Esophagus squamous epithelium (tissue), 5 donors: ENCODE data around the gene GPR35. TPM values are rescaled to one million over a fixed set of nuclear protein-coding genes. Genes with fewer than 3 reads are reported as not detected.

Experiments used
- DNase-seq: peaks from one replicate; lab custom pipeline; 2025; lab: John Stamatoyannopoulos, UW
- H3K27ac ChIP-seq, 4 donors: fragments of 200-600 bp; sonication (generic); one replicate each; pipeline ENCODE4 v1.5.1; 2016 to 2019; ENCODE audit warnings: mild to moderate bottlenecking in 1 of 4
- H3K27me3 ChIP-seq, 4 donors: fragments of 200-600 bp; sonication (generic); 1 replicate in 3 of 4; 2 replicates in 1 of 4; pipeline versions ENCODE4 v1.5.1 to v1.6.0; 2017 to 2021; ENCODE audit warnings: antibody characterized with exemption in 1 of 4
- H3K36me3 ChIP-seq, 3 donors: fragments of 200-600 bp; sonication (generic); one replicate each; pipeline ENCODE4 v1.5.1; 2016 to 2019
- H3K4me1 ChIP-seq, 3 donors: fragments of 200-600 bp; sonication (generic); one replicate each; pipeline ENCODE4 v1.5.1; 2017 to 2019
- H3K4me3 ChIP-seq, 4 donors: fragments of 200-600 bp; sonication (generic); 1 replicate in 3 of 4; 2 replicates in 1 of 4; pipeline ENCODE4 v1.5.1; 2016 to 2019; ENCODE audit warnings: mild to moderate bottlenecking in 2 of 4, moderate library complexity in 1 of 4
- H3K9me3 ChIP-seq, 3 donors: fragments of 200-600 bp; sonication (generic); one replicate each; pipeline ENCODE4 v1.5.1; 2016 to 2019
- POLR2A ChIP-seq, 4 donors: fragments of 450-650 bp; IDR thresholded peaks; one replicate each; pipeline ENCODE4 v1.6.1; 2017; ENCODE audit warnings: antibody characterized with exemption in 4 of 4, mild to moderate bottlenecking in 4 of 4, moderate library complexity in 3 of 4
- WGBS, 2 donors: methylation state at CpG; one replicate each; pipeline ENCODE4 v1.1.5; 2018; 5-methylcytosine and 5-hydroxymethylcytosine counted together
- intact Hi-C: fragments of 100-400 bp; cut with DNase I; formaldehyde crosslinking; loops from one replicate; pipeline ENCODE4 v1.15.0; 2022
- total RNA-seq, 4 donors: library from RNA; depleted of rRNA; stranded (reverse); fragments of >200 nt; gene quantifications; one replicate each; pipeline ENCODE4 v1.1.0, GENCODE V29; 2016
- TF ChIP-seq, protein P1 (sequence below), 6 experiments: fragments of 450-650 bp in 4 of 6; fragments of 200-600 bp in 2 of 6; sonication (generic) in 2 of 6; IDR thresholded peaks; one replicate each; pipeline ENCODE4 v1.5.1; 2016 to 2019; ENCODE audit warnings: antibody characterized with exemption in 6 of 6, mild to moderate bottlenecking in 4 of 6, moderate library complexity in 4 of 6
- donor health status: DM: yes; HTN: yes; CAD: no.

Gene GPR35
- total RNA-seq, 4 donors from 2014 or later, result 0.31 to 3.2 (median 1.3) TPM

DNA sequence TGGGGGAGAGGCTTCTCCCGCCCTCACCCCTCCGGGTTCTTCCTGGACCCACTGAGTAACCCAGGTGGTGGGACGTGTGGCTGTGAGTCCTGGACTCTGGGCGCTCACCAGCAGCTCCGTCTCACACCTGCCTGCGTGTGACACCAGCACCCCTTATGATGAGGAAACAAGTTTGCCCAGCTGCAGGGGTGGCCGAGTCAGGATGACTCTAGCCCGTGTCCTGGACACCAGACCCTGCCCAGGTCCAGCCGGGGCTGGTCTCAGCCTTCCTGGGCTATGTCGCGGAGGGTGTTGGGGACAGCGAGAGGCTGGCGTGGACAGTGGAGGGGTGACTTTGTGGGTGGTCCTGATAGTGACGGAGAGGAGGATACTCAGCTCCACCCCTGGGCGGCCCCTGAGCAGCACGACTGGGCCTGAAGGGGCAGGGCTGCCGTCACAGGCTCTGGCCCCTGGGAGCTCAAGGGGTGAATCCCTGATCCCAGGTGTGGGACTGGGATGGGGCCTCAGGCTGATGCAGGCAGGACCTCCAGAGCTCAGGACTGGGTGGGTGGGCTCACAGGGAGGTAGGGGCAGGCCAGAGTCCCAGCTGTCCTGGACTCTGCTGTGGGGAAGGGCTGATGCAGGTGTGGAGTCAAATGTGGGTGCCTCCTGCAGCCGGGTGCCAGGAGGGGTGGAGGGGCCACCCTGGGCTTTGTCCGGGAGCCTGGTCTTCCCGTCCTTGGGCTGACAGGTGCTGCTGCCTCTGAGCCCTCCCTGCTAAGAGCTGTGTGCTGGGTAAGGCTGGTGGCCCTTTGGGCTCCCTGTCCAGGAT lies 3.7 kb downstream of the GPR35 start:
- Histone ChIP-seq H3K36me3 (no peaks in the 10 kb centered on the region), H3K27ac (no peak overlapping the region), H3K9me3 (peaks cover 0 to 10% (median 6%) of the 10 kb centered on the region in 3 donors), H3K27me3 (peaks cover 0 to 5% (median 0%) of the 10 kb centered on the region in 4 donors), H3K4me1 (peaks cover 0 to 23% (median 11%) of the 10 kb centered on the region in 3 donors), H3K4me3 (no peak overlapping the region)
- intact Hi-C loops, result no loop called here
- 37 to 57% methylated on average over 2 of the region's 20 CpGs for WGBS, 2 donors
- DNase-seq, result no peak
- no peak for TF ChIP-seq POLR2A (IDR thresholded peaks at IDR 0.05)
- TF ChIP-seq, protein P1, sequence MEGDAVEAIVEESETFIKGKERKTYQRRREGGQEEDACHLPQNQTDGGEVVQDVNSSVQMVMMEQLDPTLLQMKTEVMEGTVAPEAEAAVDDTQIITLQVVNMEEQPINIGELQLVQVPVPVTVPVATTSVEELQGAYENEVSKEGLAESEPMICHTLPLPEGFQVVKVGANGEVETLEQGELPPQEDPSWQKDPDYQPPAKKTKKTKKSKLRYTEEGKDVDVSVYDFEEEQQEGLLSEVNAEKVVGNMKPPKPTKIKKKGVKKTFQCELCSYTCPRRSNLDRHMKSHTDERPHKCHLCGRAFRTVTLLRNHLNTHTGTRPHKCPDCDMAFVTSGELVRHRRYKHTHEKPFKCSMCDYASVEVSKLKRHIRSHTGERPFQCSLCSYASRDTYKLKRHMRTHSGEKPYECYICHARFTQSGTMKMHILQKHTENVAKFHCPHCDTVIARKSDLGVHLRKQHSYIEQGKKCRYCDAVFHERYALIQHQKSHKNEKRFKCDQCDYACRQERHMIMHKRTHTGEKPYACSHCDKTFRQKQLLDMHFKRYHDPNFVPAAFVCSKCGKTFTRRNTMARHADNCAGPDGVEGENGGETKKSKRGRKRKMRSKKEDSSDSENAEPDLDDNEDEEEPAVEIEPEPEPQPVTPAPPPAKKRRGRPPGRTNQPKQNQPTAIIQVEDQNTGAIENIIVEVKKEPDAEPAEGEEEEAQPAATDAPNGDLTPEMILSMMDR (IDR thresholded peaks at IDR 0.05), result no peak

- no peaks in the 10 kb centered on the region for H3K36me3 ChIP-seq
- H3K27me3 ChIP-seq, result peaks cover 0 to 5% (median 0%) of the 10 kb centered on the region in 4 donors
- no peak overlapping the region for H3K4me3 ChIP-seq
- intact Hi-C loops, result no loop called here
- no peak overlapping the region for H3K27ac ChIP-seq
- peaks cover 0 to 18% (median 9%) of the 10 kb centered on the region in 3 donors for H3K4me1 ChIP-seq
- WGBS, 2 donors, result 80% methylated on average over 2 of the region's 5 CpGs; no CpG with 5 or more reads in 1 of the 2 donors
- peaks cover 0 to 16% (median 7%) of the 10 kb centered on the region in 3 donors for H3K9me3 ChIP-seq
- TF ChIP-seq, protein P1 (IDR thresholded peaks at IDR 0.05), result no peak
- TF ChIP-seq POLR2A (IDR thresholded peaks at IDR 0.05), result no peak
- DNase-seq, result no peak
Measured at GRCh38 chr2:240629619-240629967, 4.3 kb downstream of the GPR35 start.

DNA sequence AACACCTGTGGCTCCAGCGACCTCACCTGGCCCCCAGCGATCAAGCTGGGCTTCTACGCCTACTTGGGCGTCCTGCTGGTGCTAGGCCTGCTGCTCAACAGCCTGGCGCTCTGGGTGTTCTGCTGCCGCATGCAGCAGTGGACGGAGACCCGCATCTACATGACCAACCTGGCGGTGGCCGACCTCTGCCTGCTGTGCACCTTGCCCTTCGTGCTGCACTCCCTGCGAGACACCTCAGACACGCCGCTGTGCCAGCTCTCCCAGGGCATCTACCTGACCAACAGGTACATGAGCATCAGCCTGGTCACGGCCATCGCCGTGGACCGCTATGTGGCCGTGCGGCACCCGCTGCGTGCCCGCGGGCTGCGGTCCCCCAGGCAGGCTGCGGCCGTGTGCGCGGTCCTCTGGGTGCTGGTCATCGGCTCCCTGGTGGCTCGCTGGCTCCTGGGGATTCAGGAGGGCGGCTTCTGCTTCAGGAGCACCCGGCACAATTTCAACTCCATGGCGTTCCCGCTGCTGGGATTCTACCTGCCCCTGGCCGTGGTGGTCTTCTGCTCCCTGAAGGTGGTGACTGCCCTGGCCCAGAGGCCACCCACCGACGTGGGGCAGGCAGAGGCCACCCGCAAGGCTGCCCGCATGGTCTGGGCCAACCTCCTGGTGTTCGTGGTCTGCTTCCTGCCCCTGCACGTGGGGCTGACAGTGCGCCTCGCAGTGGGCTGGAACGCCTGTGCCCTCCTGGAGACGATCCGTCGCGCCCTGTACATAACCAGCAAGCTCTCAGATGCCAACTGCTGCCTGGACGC lies 4.9 kb downstream of the GPR35 start:
- H3K27me3 ChIP-seq, result peaks cover 0 to 6% (median 0%) of the 10 kb centered on the region in 4 donors
- no peaks in the 10 kb centered on the region for H3K36me3 ChIP-seq
- intact Hi-C loops, result no loop called here
- WGBS, 2 donors, result 85 to 95% methylated on average over 9 to 16 of the region's 50 CpGs
- H3K27ac ChIP-seq, result no peak overlapping the region
- H3K4me1 ChIP-seq, result peaks cover 0 to 12% (median 4%) of the 10 kb centered on the region in 3 donors
- no peak for DNase-seq
- peaks cover 0 to 22% (median 7%) of the 10 kb centered on the region in 3 donors for H3K9me3 ChIP-seq
- TF ChIP-seq, protein P1 (IDR thresholded peaks at IDR 0.05), result no peak
- no peak for TF ChIP-seq POLR2A (IDR thresholded peaks at IDR 0.05)
- H3K4me3 ChIP-seq, result no peak overlapping the region

DNA sequence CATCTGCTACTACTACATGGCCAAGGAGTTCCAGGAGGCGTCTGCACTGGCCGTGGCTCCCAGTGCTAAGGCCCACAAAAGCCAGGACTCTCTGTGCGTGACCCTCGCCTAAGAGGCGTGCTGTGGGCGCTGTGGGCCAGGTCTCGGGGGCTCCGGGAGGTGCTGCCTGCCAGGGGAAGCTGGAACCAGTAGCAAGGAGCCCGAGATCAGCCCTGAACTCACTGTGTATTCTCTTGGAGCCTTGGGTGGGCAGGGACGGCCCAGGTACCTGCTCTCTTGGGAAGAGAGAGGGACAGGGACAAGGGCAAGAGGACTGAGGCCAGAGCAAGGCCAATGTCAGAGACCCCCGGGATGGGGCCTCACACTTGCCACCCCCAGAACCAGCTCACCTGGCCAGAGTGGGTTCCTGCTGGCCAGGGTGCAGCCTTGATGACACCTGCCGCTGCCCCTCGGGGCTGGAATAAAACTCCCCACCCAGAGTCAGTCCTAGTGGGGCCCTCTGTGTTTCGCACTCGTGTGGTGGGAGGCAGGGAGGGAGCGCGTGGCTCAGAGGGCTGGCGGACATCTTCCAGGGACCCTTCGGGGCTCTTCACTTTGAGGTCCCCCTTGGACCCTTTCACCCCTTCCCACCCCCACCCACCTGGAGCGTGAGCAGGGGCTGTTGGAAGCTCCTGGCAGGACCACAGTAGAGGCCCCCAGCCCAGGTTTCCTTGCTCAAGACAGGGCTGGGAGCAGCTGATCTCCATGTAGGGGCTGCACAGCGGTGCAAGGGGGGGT lies 5.7 kb downstream of the GPR35 start:
- DNase-seq, result no peak
- Histone ChIP-seq H3K27me3 (peaks cover 0 to 8% (median 0%) of the 10 kb centered on the region in 4 donors), H3K4me3 (no peak overlapping the region), H3K27ac (no peak overlapping the region), H3K36me3 (no peaks in the 10 kb centered on the region), H3K9me3 (peaks cover 0 to 25% (median 7%) of the 10 kb centered on the region in 3 donors), H3K4me1 (peaks cover 0 to 8% (median 0%) of the 10 kb centered on the region in 3 donors)
- intact Hi-C loops, result no loop called here
- TF ChIP-seq POLR2A (IDR thresholded peaks at IDR 0.05), result no peak
- TF ChIP-seq, protein P1 (IDR thresholded peaks at IDR 0.05), result no peak
- 97% methylated on average over 7 of the region's 21 CpGs; no CpG with 5 or more reads in 1 of the 2 donors for WGBS, 2 donors
